Muscle of leg (tissue), 11 donors: ENCODE results near the gene RNASE11. TPM values are rescaled to one million over a fixed set of nuclear protein-coding genes. Genes with fewer than 3 reads are reported as not detected.

ENCODE experiments used
- DNase-seq: peaks from one replicate; pipeline ENCODE4 v3.0.0; 2013
- H3K27ac ChIP-seq: one replicate; pipeline ENCODE4 v1.5.1; 2013; ENCODE audit warnings: mild to moderate bottlenecking, low read length, control low read depth
- H3K27me3 ChIP-seq: one replicate; pipeline ENCODE4 v1.6.1; 2013; ENCODE audit warnings: low read length; ENCODE audit not compliant: control insufficient read depth, insufficient read depth
- H3K36me3 ChIP-seq: one replicate; pipeline ENCODE4 v1.6.1; 2013; ENCODE audit warnings: low read length; ENCODE audit not compliant: control insufficient read depth, insufficient read depth
- H3K4me1 ChIP-seq: one replicate; pipeline ENCODE4 v1.6.1; 2013; ENCODE audit warnings: low read length; ENCODE audit not compliant: control insufficient read depth, insufficient read depth
- H3K4me3 ChIP-seq: one replicate; pipeline ENCODE4 v1.5.1; 2013; ENCODE audit warnings: low read length, control low read depth
- H3K9me3 ChIP-seq: replicated peaks from 2 replicates; pipeline ENCODE4 v1.6.1; 2013; ENCODE audit warnings: low read depth, low read length; ENCODE audit not compliant: control insufficient read depth
- WGBS: methylation state at CpG from one replicate; pipeline ENCODE4 v1.1.5; 2013; ENCODE audit warnings: missing lambda C conversion rate; ENCODE audit not compliant: insufficient coverage; 5-methylcytosine and 5-hydroxymethylcytosine counted together
- polyA plus RNA-seq, 8 donors: library from polyadenylated mRNA; unstranded; fragments of 120-200 nt; gene quantifications; one replicate each; pipeline versions ENCODE4 v1.2.1 to v1.2.3, GENCODE V29; 2013; ENCODE audit warnings: inconsistent platforms in 1 of 8, low replicate concordance in 1 of 8; ENCODE audit not compliant: insufficient read length in 8 of 8, insufficient read depth in 1 of 8
- total RNA-seq: library from RNA; stranded (reverse); fragments of 120-200 nt; gene quantifications from one replicate; pipeline ENCODE4 v1.2.4, GENCODE V29; 2013

Gene RNASE11
- total and polyA plus RNA-seq, 9 donors: not detected

DNA sequence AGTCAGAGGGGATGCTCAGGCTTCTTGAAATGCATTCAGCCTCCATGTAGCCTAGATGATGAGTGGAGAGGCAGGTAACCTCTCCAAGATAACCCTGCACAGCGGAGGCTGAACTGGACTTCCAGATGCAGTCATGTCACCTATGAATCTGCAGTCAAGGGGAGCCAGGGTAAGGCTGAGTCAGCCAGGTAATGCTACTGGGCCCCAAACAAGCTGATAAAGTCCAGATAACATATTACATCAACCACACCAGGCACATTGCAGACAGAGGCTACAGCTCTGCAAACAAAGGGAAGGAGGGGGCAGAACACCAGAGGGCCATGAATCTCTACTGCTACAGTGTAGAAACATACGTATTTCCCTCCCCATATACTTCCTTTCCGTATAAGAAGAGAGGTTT is 40.9 kb downstream of the RNASE11 start:
- H3K4me1 ChIP-seq: no peaks in the 10 kb centered on the region
- H3K27me3 ChIP-seq: no peaks in the 10 kb centered on the region
- no peaks in the 10 kb centered on the region for H3K9me3 ChIP-seq
- no peaks in the 10 kb centered on the region for H3K36me3 ChIP-seq
- no peak for DNase-seq
- H3K4me3 ChIP-seq: no peak overlapping the region
- H3K27ac ChIP-seq: no peak overlapping the region
- WGBS: 100% methylated on average over 1 of the region's 3 CpGs

- Histone ChIP-seq H3K36me3 (no peaks in the 10 kb centered on the region), H3K4me1 (no peaks in the 10 kb centered on the region), H3K4me3 (no peak overlapping the region), H3K9me3 (no peaks in the 10 kb centered on the region), H3K27ac (no peak overlapping the region), H3K27me3 (no peaks in the 10 kb centered on the region)
- no peak for DNase-seq
- WGBS: 48% methylated on average over 3 of the region's 4 CpGs
Measured at GRCh38 chr14:20539906-20540305, 47.9 kb downstream of the RNASE11 start.

Other genes starting within 250 kb of the RNASE11 start
- 21.8 TPM for gene PARP2, start 244.4 kb downstream of the RNASE11 start, total RNA-seq
- gene PARP2, start 244.4 kb downstream of the RNASE11 start, polyA plus RNA-seq: 10 to 100 TPM; 29.6 to 36.9 (median 33.4) TPM
- 14.8 TPM for gene TEP1, start 174.5 kb downstream of the RNASE11 start, total RNA-seq
- 10 to 100 TPM; 12.2 to 18.5 (median 15.8) TPM for gene TEP1, start 174.5 kb downstream of the RNASE11 start, polyA plus RNA-seq
- 1.1 TPM for gene KLHL33, start 151.8 kb downstream of the RNASE11 start, total RNA-seq
- gene KLHL33, start 151.8 kb downstream of the RNASE11 start, polyA plus RNA-seq: 1 to 10 TPM in 4 of 8 donors, under 1 TPM in 4; 0.37 to 2.5 (median 1.1) TPM
- gene OSGEP, start 133.2 kb downstream of the RNASE11 start, total RNA-seq: 28.8 TPM
- 10 to 100 TPM; 26.4 to 47.5 (median 34.0) TPM for gene OSGEP, start 133.2 kb downstream of the RNASE11 start, polyA plus RNA-seq
- 60.0 TPM for gene APEX1, start 132.8 kb downstream of the RNASE11 start, total RNA-seq
- gene APEX1, start 132.8 kb downstream of the RNASE11 start, polyA plus RNA-seq: 100 to 1,000 TPM; 175 to 205 (median 185) TPM
- 13.7 TPM for gene PIP4P1, start 126.6 kb downstream of the RNASE11 start, total RNA-seq
- 10 to 100 TPM; 19.4 to 25.4 (median 20.5) TPM for gene PIP4P1, start 126.6 kb downstream of the RNASE11 start, polyA plus RNA-seq
- 8.9 TPM for gene PNP, start 118.6 kb downstream of the RNASE11 start, total RNA-seq
- gene PNP, start 118.6 kb downstream of the RNASE11 start, polyA plus RNA-seq: 10 to 100 TPM in 7 of 8 donors, 1 to 10 TPM in 1; 9.8 to 16.5 (median 11.6) TPM
- gene RNASE10, start 82.5 kb downstream of the RNASE11 start, total RNA-seq: 0.09 TPM
- under 1 TPM in 3 of 8 donors, not detected in 5; 0.16 to 0.27 (median 0.23) TPM for gene RNASE10, start 82.5 kb downstream of the RNASE11 start, polyA plus RNA-seq
- not detected for gene RNASE9, start 27.0 kb downstream of the RNASE11 start, total RNA-seq
- gene RNASE9, start 27.0 kb downstream of the RNASE11 start, polyA plus RNA-seq: not detected
- gene RNASE12, start 3.4 kb upstream of the RNASE11 start, total RNA-seq: not detected
- gene RNASE12, start 3.4 kb upstream of the RNASE11 start, polyA plus RNA-seq: not detected
- not detected for gene OR6S1, start 53.7 kb upstream of the RNASE11 start, total RNA-seq
- not detected for gene OR6S1, start 53.7 kb upstream of the RNASE11 start, polyA plus RNA-seq
- 18.4 TPM for gene RNASE4, start 96.6 kb upstream of the RNASE11 start, total RNA-seq
- gene RNASE4, start 96.6 kb upstream of the RNASE11 start, polyA plus RNA-seq: 1 to 10 TPM; 2.4 to 8.4 (median 4.9) TPM
- 4.6 TPM for gene ANG, start 100.8 kb upstream of the RNASE11 start, total RNA-seq
- gene ANG, start 100.8 kb upstream of the RNASE11 start, polyA plus RNA-seq: 1 to 10 TPM; 1.9 to 5.0 (median 3.0) TPM
- gene EDDM3A, start 157.9 kb upstream of the RNASE11 start, total RNA-seq: not detected
- gene EDDM3A, start 157.9 kb upstream of the RNASE11 start, polyA plus RNA-seq: not detected
- not detected for gene EDDM3B, start 180.4 kb upstream of the RNASE11 start, total RNA-seq
- gene EDDM3B, start 180.4 kb upstream of the RNASE11 start, polyA plus RNA-seq: not detected
- gene RNASE6, start 193.3 kb upstream of the RNASE11 start, total RNA-seq: 4.8 TPM
- 1 to 10 TPM; 5.0 to 7.9 (median 5.7) TPM for gene RNASE6, start 193.3 kb upstream of the RNASE11 start, polyA plus RNA-seq
- 204 TPM for gene RNASE1, start 214.8 kb upstream of the RNASE11 start, total RNA-seq
- gene RNASE1, start 214.8 kb upstream of the RNASE11 start, polyA plus RNA-seq: 100 to 1,000 TPM; 135 to 259 (median 209) TPM